ENCODE results near the gene CDC42BPB. TPM values are rescaled to one million over a fixed set of nuclear protein-coding genes. Genes with fewer than 3 reads are reported as not detected.

CDC42BPB gene
- total and polyA plus RNA-seq, 2 of the 13 experiments (the other 11 are each of a cell fraction or from before 2014, with no cell fraction given), result 19.7 to 32.3 TPM

GRCh38 chr14:102979406-102979805 is 77.9 kb downstream of the CDC42BPB start:
- DNase-seq (ENCODE audit: low spot score), result no peak
- Histone ChIP-seq H3K4me1 (ENCODE audit: insufficient read depth, low read length) (no peaks in the 10 kb centered on the region), H2AFZ (ENCODE audit: low read length) (no peak overlapping the region), H3K36me3 (replicated peaks in 1 of 2; ENCODE audit: control insufficient read depth in 1 of 2, insufficient read depth in 2 of 2, low read length in 2 of 2) (peaks cover 13 to 58% of the 10 kb centered on the region in 2 experiments; a peak in 4 of 5 replicates), H3K4me2 (ENCODE audit: low read depth, low read length) (no peak overlapping the region), H3K4me3 (replicated peaks in 1 of 3; ENCODE audit: insufficient read depth in 1 of 3, low read depth in 2 of 3, low read length in 3 of 3) (no peak overlapping the region), H3K9ac (ENCODE audit: insufficient read depth, low read depth, low read length) (no peak overlapping the region), H3K9me3 (ENCODE audit: low read length) (no peaks in the 10 kb centered on the region), H4K20me1 (ENCODE audit: insufficient read depth, low read length) (no peaks in the 10 kb centered on the region), H3K27ac (ENCODE audit: extremely low read length, insufficient read depth, low read length) (no peak overlapping the region), H3K27me3 (ENCODE audit: control insufficient read depth in 1 of 2, insufficient read depth in 2 of 2, low read length in 2 of 2) (no peaks in the 10 kb centered on the region; a peak in 1 of 5 replicates), H3K79me2 (ENCODE audit: insufficient read depth, low read length) (no peaks in the 10 kb centered on the region)
- TF ChIP-seq ZNF891 (CRISPR knock-in tag; IDR thresholded peaks at IDR 0.05), result no peak
- no peak for TF ChIP-seq RFX1 (IDR thresholded peaks at IDR 0.05)
- TF ChIP-seq POLR2A (IDR thresholded peaks at IDR 0.05; ENCODE audit: insufficient read depth in 1 of 2, low read depth in 2 of 2, low read length in 2 of 2), result no peak
- TF ChIP-seq ZNF432 (CRISPR knock-in tag; IDR thresholded peaks at IDR 0.05; ENCODE audit: borderline replicate concordance), result no peak
- TF ChIP-seq ZBTB7A (CRISPR knock-in tag; IDR thresholded peaks at IDR 0.05), result no peak
- no peak for TF ChIP-seq ZXDC (CRISPR knock-in tag; IDR thresholded peaks at IDR 0.05)
- TF ChIP-seq RFXAP (CRISPR knock-in tag; IDR thresholded peaks at IDR 0.05; ENCODE audit: borderline replicate concordance), result no peak
- TF ChIP-seq SMAD1 (CRISPR knock-in tag; IDR thresholded peaks at IDR 0.05; ENCODE audit: borderline replicate concordance, low read depth), result no peak
- TF ChIP-seq ZNF720 (CRISPR knock-in tag; IDR thresholded peaks at IDR 0.05), result no peak
- TF ChIP-seq SMAD3 (CRISPR knock-in tag; IDR thresholded peaks at IDR 0.05), result no peak
- TF ChIP-seq HNRNPL (IDR thresholded peaks at IDR 0.05; ENCODE audit: low read depth, low read length), result no peak
- ChIA-PET CTCF (ENCODE audit: low intra/inter-chr PET ratio, low total read pairs) (no interaction called here), POLR2A (no interaction called here)
- in situ Hi-C loops (cut with HindIII; ENCODE audit: extremely low pct_ligation_motif_present, low pct_unique_long_range_greater_than_20kb), result no loop called here
- WGBS (ENCODE audit: low lambda C conversion rate), result 98% methylated on average over 9 of the region's 9 CpGs
- BruUV-seq (replicated peaks), result no TSS peak
- no peak for FAIRE-seq
- ATAC-seq, result no peak
- intact Hi-C loops (cut with micrococcal nuclease; ENCODE audit: unreplicated experiment), result no loop called here
